Fibroblast of skin of scalp (primary cell): Measurements from ENCODE around the gene MAP3K5.
"Not testable (repeated sequence)": the region's sequence is repeated elsewhere in the genome, so short reads cannot be mapped to it uniquely, and the experiment has no call there.

Experiments used
- DNase-seq: peaks from one replicate; pipeline ENCODE4 v3.0.0-alpha.2; 2013

MAP3K5 gene

DNA sequence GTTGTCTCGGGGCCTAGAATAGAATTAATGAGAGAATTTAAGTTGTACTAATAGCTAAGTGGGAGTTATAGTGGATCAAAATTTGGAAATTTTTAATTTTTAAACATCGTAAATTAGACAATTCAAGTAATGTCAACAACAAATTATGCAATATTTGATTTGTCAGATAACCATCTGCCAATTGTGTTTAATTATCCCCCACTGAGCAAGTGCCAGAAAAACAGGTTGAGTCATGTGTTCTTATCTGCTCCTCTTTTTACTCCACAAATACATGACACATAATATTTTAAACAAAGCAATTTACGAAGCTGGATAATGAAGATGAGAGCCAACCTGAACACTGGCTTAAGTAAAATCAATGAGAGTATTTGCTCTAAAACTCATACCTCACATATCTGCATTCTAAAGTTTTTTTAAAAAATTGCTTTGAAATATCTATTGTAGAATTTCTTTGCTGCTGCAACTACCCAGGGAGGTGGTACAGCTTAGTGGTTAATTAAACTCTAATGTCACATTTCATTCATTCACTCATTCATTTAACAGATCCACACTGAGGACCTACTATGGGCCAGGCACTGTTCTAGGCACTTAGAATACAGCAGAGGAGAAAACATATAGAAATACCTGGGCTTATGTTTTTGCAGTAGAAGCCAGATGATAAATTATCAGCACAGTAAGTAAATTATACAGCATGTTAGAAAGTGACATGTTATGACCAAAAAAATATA is 184.9 kb downstream of the MAP3K5 start:
- DNase-seq = no peak

DNA sequence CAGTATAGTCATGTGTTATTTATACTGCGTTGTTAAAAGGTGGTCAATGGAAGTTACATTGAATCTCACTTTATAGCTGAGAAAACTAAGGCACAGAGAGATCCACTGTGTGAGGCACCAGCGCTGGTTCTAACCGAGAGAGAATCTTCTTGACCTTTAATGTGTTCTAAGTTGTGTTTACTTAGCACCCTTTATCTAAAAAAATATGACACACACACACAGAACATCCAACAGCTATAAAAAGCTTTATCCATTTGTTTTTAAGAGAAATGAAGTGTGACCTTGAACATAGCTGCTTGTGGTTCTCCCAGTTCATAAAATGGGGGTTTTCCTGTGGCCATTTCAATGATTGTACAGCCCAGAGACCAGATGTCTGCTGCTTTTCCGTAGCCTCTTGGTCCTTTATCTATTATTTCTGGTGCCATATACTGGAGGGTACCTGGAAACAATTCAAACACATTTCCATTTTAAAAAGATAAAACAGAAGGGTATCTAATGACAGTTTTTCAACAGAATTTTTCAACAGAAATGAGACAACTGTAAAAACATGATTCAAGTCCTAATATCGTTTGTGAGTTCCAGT is 187.3 kb downstream of the MAP3K5 start:
- DNase-seq = no peak

DNA sequence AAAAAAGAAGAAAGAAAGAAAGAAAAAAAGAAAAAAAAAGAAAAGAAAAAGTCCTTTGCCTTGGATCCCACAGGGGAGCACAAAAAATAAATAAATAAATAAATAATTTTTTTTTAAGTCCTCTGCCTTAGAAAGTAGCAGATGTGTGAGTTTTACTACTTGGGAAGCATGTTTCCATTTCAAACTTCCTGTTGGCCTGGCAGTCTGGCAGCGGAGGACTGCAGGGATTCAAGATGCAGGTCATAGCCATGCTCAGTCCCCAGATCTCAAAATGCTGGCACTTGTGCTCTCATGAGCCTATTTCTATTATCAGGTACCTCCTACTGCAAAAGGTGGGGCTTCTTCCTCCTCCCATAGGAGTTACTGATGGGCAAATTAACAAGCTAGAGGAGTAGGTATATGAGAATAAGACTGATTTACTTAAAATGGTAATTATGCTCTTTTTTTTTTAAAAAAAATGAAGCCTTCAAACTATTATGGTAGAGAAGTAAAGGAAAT is 187.9 kb downstream of the MAP3K5 start:
- no peak for DNase-seq

DNA sequence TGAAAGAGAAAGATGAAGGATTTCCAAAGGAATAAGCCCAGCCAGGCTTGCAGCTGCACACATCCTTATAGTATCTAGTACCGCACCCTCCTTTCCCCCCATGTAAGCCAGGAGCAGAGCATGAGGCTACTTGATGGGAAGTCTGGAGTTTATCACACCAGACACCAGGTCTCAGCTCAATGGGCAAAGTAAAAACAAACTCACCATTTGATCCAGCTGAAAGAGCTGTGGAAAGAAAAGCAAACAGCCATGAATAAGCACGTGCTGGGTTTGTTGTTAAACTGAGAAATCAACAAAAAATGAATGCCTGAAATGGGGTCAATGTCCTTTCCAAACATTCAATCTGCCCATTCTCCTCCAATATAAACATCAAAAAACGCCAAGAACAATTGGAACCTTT is 191.5 kb downstream of the MAP3K5 start:
- DNase-seq = no peak

DNA sequence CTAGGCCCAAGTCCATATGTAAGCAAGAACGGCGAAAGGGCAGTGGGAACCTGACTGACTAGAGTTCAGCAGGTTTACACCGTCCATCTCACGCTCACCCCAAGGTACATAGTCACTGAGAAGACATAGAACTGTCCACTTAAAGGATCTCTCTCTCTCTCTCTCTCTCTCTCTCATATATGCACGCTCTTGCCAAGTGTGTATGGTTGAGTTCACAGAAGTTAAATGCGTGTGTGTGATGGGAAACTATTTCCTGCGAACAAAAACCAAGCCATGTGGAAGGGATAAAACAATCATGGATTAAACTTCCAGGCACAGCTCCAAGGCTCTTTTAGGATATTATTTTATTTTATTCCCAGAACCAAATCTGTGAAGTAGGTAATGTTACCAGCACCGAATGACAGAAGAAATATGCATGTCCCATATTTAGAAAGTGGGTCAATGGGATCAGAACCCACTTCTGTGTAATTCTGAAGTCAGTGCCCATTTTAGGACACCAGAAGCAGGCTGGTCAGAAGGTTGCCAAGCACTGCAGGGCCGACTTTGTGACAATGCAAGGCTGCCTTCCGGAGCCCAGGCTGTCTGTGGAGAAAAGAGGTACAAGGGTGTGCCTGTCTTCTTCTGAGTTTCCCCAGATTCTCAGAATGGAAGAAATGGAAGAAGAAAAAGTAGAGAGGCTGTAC is 192.8 kb downstream of the MAP3K5 start:
- peak; percentile 57 for DNase-seq

DNA sequence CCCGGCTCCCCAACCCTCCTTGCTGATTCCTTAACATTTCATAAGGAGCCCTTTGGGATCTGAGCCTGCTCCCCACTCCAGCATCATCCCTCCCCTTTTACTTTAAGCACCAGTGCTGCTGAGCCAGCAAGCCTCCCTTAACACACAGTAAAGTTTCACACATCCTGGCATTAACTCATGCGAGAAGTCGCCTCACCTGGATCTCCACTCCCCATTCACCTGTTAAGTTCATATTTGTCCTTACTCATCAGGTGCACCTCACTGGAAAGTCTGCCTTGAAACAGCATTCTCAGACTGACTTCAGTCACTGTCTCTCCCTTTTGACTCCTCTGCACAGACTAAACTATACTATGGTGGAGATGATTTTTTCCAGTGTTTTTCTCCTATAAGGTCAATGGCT is 194.2 kb downstream of the MAP3K5 start:
- DNase-seq = no peak

DNA sequence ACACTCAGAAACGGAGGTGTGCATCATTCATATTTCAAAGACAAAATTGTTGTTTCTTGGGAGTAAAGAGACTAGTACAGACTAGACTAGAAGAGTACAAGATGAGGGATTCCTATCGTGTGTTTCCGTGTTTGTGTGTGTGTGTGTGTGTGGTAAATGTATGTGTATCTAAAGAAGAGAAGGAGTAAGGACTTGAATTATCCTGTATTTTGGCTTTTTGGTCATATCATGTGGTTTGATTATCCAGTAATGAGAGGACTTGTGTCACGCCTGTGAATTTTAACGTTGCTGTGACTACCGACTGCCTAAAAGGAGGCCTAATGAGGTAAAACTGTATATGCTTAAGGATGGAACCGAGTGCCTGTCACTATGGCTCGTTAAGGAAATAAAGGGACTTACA is 197.6 kb downstream of the MAP3K5 start:
- no peak for DNase-seq

DNA sequence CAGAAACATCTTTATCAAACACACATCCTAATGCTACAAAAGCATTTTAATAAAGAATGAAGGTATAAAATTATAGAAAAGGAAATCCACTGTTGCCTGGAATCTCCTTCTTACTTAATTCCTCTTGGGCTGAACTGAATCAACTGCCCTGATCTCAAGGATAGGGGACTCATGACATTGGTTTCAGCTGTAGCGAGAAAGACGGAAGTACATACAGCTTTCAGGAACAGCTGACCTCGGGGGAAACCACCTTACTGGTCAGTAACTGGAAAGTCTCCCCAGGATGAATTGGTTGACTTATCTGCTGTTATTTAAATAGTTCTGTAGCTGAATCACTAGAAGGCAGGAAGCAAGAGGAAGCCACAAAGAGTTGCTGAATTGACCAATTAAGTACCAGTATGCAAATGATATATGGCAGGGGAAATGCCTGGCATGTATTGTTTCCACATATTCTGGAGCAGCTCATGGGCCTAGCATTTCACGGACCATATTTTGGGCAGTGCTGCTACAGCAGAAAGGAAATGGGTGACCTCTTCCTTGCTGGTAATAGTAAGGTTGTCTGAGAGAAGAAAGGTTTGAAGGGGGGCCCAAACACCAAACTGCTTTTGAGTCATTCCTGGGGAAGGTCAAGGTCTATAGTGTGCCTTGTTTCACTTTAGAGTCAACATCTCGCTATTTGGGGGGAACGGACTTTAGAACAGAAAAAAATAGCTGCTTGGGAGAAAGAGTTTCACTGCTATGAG is 198.4 kb downstream of the MAP3K5 start:
- peak; percentile 95 for DNase-seq

DNA sequence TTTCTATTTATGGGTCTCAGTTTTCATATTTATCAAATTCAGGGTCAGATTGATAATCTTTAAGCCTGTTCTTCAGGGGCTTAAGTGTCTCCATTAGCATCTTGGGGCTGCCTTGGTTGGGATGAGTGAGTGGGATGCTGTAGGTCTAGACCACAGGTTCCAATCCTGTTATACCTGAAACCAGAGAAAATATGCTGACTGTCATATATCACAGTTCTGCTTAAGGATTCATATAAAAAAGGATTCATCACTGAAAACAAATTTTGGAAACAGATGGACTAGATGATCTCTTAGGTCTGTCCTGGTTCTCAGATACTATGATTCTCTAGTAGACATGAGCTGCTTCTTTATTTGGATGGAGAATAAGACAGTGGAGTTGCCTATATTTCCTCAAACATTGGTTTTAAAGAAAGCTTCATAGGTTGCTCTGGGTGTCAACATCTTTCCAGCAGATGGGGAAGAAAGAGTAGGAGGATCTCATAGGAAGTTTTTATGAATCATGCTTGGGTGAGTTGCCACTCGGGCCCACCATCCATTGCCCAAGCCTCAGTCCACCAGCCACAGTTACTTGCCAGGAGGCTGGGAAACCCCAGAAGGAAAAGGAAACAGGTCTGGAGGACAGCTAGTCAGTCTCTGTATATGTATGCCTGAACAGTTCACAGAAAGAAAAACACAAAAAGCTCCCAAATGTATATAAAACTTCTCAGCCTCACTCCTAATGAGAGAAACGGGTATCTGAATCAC is 199.2 kb downstream of the MAP3K5 start:
- peak; percentile 25 for DNase-seq

DNA sequence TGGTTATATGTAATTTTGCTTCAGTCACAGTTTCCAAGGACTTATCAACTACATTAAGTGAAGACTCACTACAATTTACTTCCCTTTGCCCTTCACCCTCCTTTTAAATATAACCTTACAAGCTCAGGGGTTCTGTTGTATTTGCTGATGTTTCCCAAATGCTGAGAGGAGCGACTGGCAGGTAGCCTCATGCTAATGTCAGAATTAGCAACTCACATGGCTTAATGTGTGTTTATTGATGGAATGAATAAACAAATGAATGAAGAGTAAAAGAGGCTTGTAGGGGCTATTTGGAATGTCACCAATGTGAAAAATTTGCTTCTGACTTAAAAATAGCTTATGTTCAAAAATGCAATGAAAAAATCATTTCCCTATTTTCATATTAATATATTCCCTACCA is 200.7 kb downstream of the MAP3K5 start:
- DNase-seq = no peak

DNA sequence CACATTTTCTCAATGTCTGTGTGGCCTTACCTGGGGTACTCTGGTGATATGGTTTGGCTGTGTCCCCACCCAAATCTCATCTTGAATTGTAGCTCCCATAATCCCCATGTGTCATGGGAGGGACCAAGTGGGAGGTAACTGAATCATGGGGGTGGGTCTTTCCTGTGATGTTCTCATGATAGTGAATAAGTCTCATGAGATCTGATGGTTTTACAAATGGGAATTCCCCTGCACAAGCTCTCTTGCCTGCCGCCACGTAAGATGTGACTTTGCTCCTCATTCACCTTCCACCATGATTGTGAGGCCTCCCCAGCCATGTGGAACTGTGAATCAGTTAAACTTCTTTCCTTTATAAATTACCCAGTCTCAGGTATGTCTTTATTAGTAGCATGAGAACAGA is 201.4 kb downstream of the MAP3K5 start:
- DNase-seq = not testable (repeated sequence)

DNA sequence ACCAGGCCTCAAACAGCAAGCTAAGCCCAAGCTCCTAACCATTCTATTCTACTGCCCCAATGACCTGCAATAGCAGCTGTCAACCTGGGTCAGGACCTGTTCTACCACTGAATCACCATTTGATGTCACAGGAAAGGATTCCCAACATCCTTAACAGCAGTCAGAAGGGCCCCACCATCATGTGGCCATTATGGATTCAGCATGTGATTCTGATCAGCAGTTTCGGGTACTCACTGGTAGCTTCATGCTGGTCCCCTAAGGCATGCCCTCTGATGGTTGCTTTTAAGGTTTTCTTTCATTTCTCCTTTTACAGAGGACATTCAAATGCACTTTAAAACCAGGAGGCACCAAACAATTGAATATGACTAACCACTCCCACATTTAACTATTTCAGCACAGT is 204.8 kb downstream of the MAP3K5 start:
- no peak for DNase-seq

DNA sequence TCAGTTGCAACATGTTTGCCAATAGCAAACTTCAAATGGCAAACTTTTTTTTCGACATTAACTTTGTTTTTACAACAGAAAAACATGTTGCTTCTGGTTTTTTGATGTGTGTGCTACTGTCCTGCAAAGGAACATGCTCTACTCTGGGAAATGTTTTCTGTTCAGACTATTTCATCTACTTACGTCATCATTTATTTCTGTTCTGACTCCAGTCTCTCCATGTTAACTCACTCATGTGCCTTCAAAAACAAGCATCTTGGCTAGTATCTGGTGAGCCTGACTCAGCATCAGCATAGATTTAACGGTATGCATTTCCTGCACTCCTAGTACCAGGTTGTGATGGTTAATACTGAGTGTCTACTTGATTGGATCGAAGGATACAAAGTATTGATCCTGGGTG is 206.0 kb downstream of the MAP3K5 start:
- DNase-seq = peak; percentile 88

DNA sequence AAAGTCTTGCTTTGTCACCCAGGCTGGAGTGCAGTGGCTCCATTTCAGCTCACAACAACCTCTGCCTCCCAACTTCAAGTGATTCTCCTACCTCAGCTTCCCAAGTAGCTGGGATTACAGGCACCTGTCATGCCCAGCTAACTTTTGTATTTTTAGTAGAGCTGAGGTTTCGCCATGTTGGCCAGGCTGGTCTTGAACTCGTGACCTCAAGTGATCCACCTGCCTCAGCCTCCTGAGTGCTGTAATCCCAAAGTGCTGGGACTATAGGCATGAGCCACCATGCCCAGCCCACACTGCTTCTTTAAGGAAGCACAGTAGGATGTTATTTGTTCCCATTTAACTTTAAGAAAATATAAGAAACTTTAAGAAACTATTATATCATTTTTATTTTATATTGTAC is 206.8 kb downstream of the MAP3K5 start:
- DNase-seq = not testable (repeated sequence)

DNA sequence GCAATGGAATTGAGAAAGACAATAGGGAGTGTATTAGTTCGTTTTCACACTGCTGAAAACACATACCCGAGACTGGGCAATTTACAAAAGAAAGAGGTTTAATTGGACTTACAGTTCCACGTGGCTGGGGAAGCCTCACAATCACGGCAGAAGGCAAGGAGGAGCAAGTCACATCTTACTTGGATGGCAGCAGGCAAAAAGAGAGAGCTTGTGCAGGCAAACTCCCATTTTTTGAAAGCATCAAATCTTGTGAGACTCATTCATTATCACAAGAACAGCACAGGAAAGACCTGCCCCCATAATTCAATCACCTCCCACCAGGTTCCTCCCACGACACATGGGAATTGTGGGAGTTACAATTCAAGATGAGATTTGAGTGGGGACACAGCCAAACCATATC is 208.0 kb downstream of the MAP3K5 start:
- DNase-seq = not testable (repeated sequence)

DNA sequence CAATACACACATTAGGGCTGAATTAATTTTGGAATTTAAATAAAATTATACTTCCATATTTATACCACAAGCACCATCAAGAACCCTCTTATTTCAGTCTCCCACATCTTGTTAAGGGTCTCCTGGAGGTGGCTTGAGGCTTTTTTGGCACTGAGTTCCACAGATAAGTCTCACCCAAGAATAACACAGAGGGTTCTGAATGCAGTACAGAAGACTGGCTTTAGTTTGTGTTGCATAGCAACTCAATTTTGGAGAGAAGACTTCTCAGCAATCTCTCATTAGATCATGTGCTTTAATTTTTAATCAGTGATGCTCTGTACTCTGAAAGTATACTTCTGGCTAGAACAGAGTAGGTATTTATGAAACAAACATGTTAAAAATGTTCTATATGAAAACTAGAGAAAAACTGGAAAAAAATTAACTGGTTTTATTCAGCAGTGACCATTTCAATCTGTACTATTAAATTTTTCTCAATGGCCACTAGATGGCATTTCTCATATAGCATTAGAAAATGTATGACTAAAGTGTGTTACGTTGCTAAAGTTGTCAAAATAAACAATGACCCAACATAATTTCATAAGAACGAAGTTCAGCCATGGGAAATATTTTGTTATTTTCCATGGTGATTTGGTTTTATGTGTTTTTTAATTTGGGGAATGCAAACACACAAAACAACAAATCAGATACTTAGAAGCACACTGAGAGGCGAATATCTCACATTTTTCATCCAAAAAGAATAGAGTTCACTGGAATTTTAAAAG is 209.4 kb downstream of the MAP3K5 start:
- DNase-seq = peak; percentile 79

DNA sequence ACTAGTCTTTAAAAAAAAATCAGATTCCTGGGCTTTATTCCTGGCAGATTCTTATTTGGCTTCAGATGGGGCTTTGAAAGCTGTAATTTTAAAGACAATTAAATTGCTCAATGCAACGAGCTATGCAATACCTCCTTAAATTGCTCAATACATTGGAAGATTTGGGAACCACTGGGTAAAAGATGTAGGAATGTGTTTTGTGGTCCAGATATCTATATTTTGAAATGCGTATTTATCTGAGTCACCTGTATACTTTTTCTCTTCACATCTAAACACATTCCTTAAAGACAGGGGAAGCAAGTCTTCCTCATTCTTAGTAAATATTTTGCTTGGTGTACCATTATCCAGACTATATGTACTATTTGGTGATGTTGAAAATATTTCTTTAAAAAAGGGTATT is 212.5 kb downstream of the MAP3K5 start:
- no peak for DNase-seq

DNA sequence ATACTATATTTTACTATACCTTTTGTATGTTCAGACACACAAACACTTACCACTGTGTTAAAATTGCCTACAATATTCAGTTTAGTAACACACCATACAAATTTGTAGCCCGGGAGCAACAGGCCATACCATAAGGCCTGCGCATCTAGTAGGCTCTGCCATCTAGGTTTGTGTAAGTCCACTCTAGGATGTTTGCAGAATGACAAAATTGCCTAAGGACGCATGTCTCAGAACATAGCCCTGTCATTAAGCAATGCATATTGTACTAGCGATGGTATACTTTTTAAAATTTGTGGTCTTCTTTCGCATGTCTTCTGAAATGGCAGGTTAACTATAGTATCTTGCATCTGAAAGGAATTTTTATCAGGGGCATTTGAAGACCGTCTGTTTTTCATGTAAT is 215.5 kb downstream of the MAP3K5 start:
- no peak for DNase-seq

DNA sequence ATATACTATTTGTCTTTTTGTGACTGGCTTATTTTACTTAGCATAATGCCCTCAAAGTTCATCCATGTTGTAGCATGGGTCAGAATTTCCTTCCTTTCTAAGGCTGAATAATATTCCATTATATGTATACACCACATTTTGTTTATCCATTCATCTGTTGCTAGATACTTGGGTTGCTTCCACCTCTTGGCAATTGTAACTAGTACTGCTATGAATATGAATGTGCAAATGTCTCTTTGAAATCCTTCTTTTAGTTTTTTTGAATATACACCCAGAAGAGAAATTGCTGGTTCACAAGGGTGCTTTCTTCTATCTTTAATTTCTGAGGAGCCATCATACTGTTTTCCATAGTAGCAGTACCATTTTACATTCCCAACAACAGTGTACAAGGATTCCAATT is 220.8 kb downstream of the MAP3K5 start:
- no peak for DNase-seq

DNA sequence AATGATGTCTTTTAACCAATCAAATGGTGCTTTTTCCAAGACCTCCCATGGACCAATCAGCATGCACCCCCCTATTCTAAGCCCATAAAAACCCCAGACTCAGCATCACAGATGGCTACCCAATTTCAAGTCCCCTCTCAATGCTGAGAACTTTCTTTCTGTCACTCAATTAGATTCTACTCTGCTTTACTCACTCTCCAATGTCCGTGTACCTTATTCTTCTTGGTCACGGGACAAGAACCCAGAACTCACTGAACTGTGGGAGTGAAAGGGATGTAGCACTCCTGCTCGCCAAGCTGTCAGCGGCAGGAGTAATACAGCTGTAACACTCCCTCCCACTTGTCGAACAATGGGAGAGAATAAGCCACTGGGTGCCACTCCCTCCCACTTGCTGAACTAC is 221.2 kb downstream of the MAP3K5 start:
- no peak for DNase-seq

DNA sequence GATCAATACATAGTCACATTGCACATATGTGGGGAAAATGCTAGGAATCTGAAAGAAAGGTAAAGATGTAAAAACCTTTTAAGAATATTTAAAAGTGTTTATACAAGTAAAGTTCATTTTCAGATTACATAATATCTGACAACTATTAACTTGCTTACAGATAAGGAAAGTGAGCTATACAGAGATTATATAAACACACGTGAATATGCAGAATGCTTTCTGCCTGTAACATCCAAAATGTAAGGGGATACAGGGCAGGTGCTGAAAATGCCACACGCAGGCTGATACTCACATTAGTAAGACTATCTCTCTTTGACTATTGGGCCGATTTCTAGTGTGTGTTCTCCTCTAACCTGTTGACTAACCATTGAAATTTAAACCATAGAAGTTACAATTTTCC is 224.1 kb downstream of the MAP3K5 start:
- no peak for DNase-seq

DNA sequence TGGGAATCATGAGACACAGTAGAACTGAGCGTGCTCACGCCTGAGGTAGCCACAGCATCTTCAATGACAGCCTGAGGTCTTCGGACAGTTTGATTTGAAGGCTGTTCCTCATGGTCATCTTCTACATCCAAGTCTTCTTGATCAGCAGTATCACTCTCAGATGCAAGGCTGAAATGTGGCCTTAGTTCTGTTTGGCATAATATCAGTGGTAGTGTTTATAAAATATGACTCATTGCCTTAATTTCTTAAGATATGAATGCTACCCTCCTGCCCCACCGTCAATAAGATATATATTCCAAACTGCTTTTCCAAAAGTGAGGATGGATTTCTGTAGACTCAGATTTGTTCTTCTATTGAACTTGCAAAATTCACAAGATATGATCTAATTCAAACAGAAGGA is 224.6 kb downstream of the MAP3K5 start:
- DNase-seq = no peak
